ENCODE data around the gene NARF. TPM values are rescaled to one million over a fixed set of nuclear protein-coding genes. Genes with fewer than 3 reads are reported as not detected.

NARF gene
- total RNA-seq, 1 donor from 2014 or later, result 65.7 TPM

GRCh38 chr17:82492643-82493225 lies 34.2 kb downstream of the NARF start:
- Mint-ChIP-seq H3K27me3 (ENCODE audit: unreplicated experiment) (no peaks in the 10 kb centered on the region), H3K4me1 (ENCODE audit: unreplicated experiment) (peaks cover 15% of the 10 kb centered on the region), H3K36me3 (ENCODE audit: unreplicated experiment) (peaks cover 6% of the 10 kb centered on the region), H3K27ac (ENCODE audit: unreplicated experiment) (no peak overlapping the region), H3K9me3 (ENCODE audit: unreplicated experiment) (no peaks in the 10 kb centered on the region), H3K4me3 (ENCODE audit: unreplicated experiment) (no peak overlapping the region)
- TF ChIP-seq CTCF (IDR thresholded peaks at IDR 0.05), result no peak
- DNase-seq (ENCODE audit: extremely low spot score, unreplicated experiment), result no peak

- peaks cover 18% of the 10 kb centered on the region for H3K4me1 Mint-ChIP-seq (ENCODE audit: unreplicated experiment)
- H3K27ac Mint-ChIP-seq (ENCODE audit: unreplicated experiment), result peak overlapping the region; percentile 41
- no peaks in the 10 kb centered on the region for H3K27me3 Mint-ChIP-seq (ENCODE audit: unreplicated experiment)
- peaks cover 5% of the 10 kb centered on the region for H3K36me3 Mint-ChIP-seq (ENCODE audit: unreplicated experiment)
- DNase-seq (ENCODE audit: extremely low spot score, unreplicated experiment), result no peak
- no peak for TF ChIP-seq CTCF (IDR thresholded peaks at IDR 0.05)
- H3K4me3 Mint-ChIP-seq (ENCODE audit: unreplicated experiment), result no peak overlapping the region
- H3K9me3 Mint-ChIP-seq (ENCODE audit: unreplicated experiment), result no peaks in the 10 kb centered on the region
These were observed 34.8 kb downstream of the NARF start for GRCh38 chr17:82493226-82493781.

- Mint-ChIP-seq H3K27ac (ENCODE audit: unreplicated experiment) (peak overlapping the region; percentile 69), H3K9me3 (ENCODE audit: unreplicated experiment) (no peaks in the 10 kb centered on the region), H3K36me3 (ENCODE audit: unreplicated experiment) (no peaks in the 10 kb centered on the region), H3K27me3 (ENCODE audit: unreplicated experiment) (no peaks in the 10 kb centered on the region), H3K4me1 (ENCODE audit: unreplicated experiment) (peaks cover 25% of the 10 kb centered on the region), H3K4me3 (ENCODE audit: unreplicated experiment) (peak overlapping the region; percentile 54)
- peak; percentile 96 for DNase-seq (ENCODE audit: extremely low spot score, unreplicated experiment)
- peak; percentile 88 for TF ChIP-seq CTCF (IDR thresholded peaks at IDR 0.05)
These were observed 35.9 kb downstream of the NARF start for GRCh38 chr17:82494236-82495055.

GRCh38 chr17:82495844-82496528 lies 37.4 kb downstream of the NARF start:
- peak overlapping the region; percentile 38 for H3K27ac Mint-ChIP-seq (ENCODE audit: unreplicated experiment)
- DNase-seq (ENCODE audit: extremely low spot score, unreplicated experiment), result no peak
- no peaks in the 10 kb centered on the region for H3K27me3 Mint-ChIP-seq (ENCODE audit: unreplicated experiment)
- peak overlapping the region; percentile 68 for H3K4me3 Mint-ChIP-seq (ENCODE audit: unreplicated experiment)
- peaks cover 25% of the 10 kb centered on the region for H3K4me1 Mint-ChIP-seq (ENCODE audit: unreplicated experiment)
- no peaks in the 10 kb centered on the region for H3K36me3 Mint-ChIP-seq (ENCODE audit: unreplicated experiment)
- TF ChIP-seq CTCF (IDR thresholded peaks at IDR 0.05), result no peak
- no peaks in the 10 kb centered on the region for H3K9me3 Mint-ChIP-seq (ENCODE audit: unreplicated experiment)

All from osteocyte (in vitro differentiated cells).